B cell (primary cell): ENCODE results near the gene PHRF1. TPM values are rescaled to one million over a fixed set of nuclear protein-coding genes. Genes with fewer than 3 reads are reported as not detected.

ENCODE experiments used
- ATAC-seq: fragments of 200-7000 bp; cut with Tn5 transposase; one replicate; pipeline ENCODE4 v1.10.0; 2021; ENCODE audit warnings: low read depth, mild to moderate bottlenecking, moderate number of reproducible peaks, moderate library complexity
- CTCF ChIA-PET: fragments of 350-600 bp; sonication (Branson Sonifier 250); formaldehyde crosslinking; loops from one replicate; lab custom pipeline; 2021; ENCODE audit warnings: antibody characterized with exemption, inconsistent platforms; lab: Charles Lee
- POLR2A ChIA-PET: fragments of 350-600 bp; sonication (Branson Sonifier 250); formaldehyde crosslinking; loops from one replicate; lab custom pipeline; 2021; ENCODE audit warnings: antibody characterized with exemption; lab: Charles Lee
- DNase-seq: peaks from one replicate; pipeline ENCODE4 v3.0.0; 2013
- H2AFZ ChIP-seq: 2 replicates; pipeline ENCODE4 v1.6.1; 2012; ENCODE audit warnings: mild to moderate bottlenecking, low read depth, low read length; ENCODE audit not compliant: insufficient read depth, poor library complexity, severe bottlenecking
- H3K27ac ChIP-seq, 2 donors: 1 replicate in 1 of 2; 2 replicates in 1 of 2; pipeline ENCODE4 v1.5.1; 2012 to 2013; ENCODE audit warnings: low read length in 2 of 2, mild to moderate bottlenecking in 2 of 2, moderate library complexity in 1 of 2
- H3K27me3 ChIP-seq, 4 experiments: fragments of 200-600 bp in 1 of 4; sonication (generic) in 1 of 4; replicated peaks in 1 of 4; 1 replicate in 2 of 4; 2 replicates in 2 of 4; pipeline versions ENCODE4 v1.6.1 to v1.7.0; 2013 to 2016; ENCODE audit warnings: low read length in 3 of 4, mild to moderate bottlenecking in 2 of 4, mixed read lengths in 1 of 4, moderate library complexity in 1 of 4; ENCODE audit not compliant: insufficient read depth in 4 of 4, control insufficient read depth in 3 of 4; ENCODE audit errors: control extremely low read depth in 1 of 4
- H3K36me3 ChIP-seq, 2 experiments: replicated peaks in 1 of 2; 1 replicate in 1 of 2; 2 replicates in 1 of 2; pipeline versions ENCODE4 v1.6.1 to v1.7.1; 2013; ENCODE audit warnings: low read length in 1 of 2; ENCODE audit not compliant: insufficient read depth in 2 of 2, control insufficient read depth in 1 of 2; ENCODE audit errors: control extremely low read depth in 1 of 2, extremely low read depth in 1 of 2
- H3K4me1 ChIP-seq, 2 donors: fragments of 200-600 bp in 1 of 2; sonication (generic) in 1 of 2; 1 replicate in 1 of 2; 2 replicates in 1 of 2; pipeline versions ENCODE4 v1.5.1 to v1.6.1; 2013 to 2017; ENCODE audit warnings: low read length in 2 of 2; ENCODE audit not compliant: control insufficient read depth in 2 of 2, insufficient read depth in 2 of 2
- H3K4me2 ChIP-seq: replicated peaks from 2 replicates; pipeline ENCODE3; 2012; ENCODE audit warnings: mild to moderate bottlenecking, low read depth, low read length; ENCODE audit not compliant: poor library complexity, severe bottlenecking
- H3K4me3 ChIP-seq, 5 experiments: fragments of 200-600 bp in 1 of 5; sonication (generic) in 1 of 5; 1 replicate in 3 of 5; 2 replicates in 2 of 5; pipeline versions ENCODE4 v1.5.1 to v1.7.0; 2011 to 2016; ENCODE audit warnings: low read length in 4 of 5, mild to moderate bottlenecking in 4 of 5, low read depth in 2 of 5, control low read depth in 1 of 5, moderate library complexity in 1 of 5; ENCODE audit not compliant: insufficient read depth in 1 of 5; ENCODE audit errors: control extremely low read depth in 1 of 5, extremely low read depth in 1 of 5
- H3K79me2 ChIP-seq: fragments of 200-600 bp; sonication (generic); one replicate; pipeline ENCODE4 v1.6.0; 2016; ENCODE audit warnings: low read length; ENCODE audit not compliant: control insufficient read depth, insufficient read depth
- H3K9ac ChIP-seq: fragments of 200-600 bp; sonication (generic); 2 replicates; pipeline ENCODE4 v1.6.1; 2017; ENCODE audit warnings: mild to moderate bottlenecking, low read length, moderate library complexity
- H3K9me3 ChIP-seq, 3 donors: one replicate each; pipeline versions ENCODE4 v1.6.1 to v1.7.1; 2013; ENCODE audit warnings: low read length in 2 of 3; ENCODE audit not compliant: control insufficient read depth in 2 of 3, insufficient read depth in 1 of 3; ENCODE audit errors: control extremely low read depth in 1 of 3
- H4K20me1 ChIP-seq: 2 replicates; pipeline ENCODE4 v1.6.0; 2012; ENCODE audit warnings: mild to moderate bottlenecking, low read length; ENCODE audit not compliant: insufficient read depth, control insufficient read depth, poor library complexity, severe bottlenecking
- H3K27ac Mint-ChIP-seq: one replicate; pipeline ENCODE4 v1.8.0; 2021; ENCODE audit warnings: mixed read lengths
- H3K27me3 Mint-ChIP-seq: one replicate; pipeline ENCODE4 v1.8.0; 2021; ENCODE audit warnings: mixed read lengths
- H3K4me1 Mint-ChIP-seq: one replicate; pipeline ENCODE4 v1.8.0; 2021; ENCODE audit warnings: mixed read lengths
- H3K4me3 Mint-ChIP-seq: one replicate; pipeline ENCODE4 v1.8.0; 2021; ENCODE audit warnings: mixed read lengths
- H3K9me3 Mint-ChIP-seq: one replicate; pipeline ENCODE4 v1.8.0; 2022; ENCODE audit warnings: mixed read lengths; ENCODE audit not compliant: insufficient read depth
- EZH2 ChIP-seq: IDR thresholded peaks from 2 replicates; pipeline ENCODE4 v1.6.1; 2012; ENCODE audit warnings: borderline replicate concordance, low read depth, mild to moderate bottlenecking, moderate library complexity, low read length; ENCODE audit not compliant: insufficient read depth, poor library complexity, severe bottlenecking
- WGBS: methylation state at CpG from one replicate; pipeline ENCODE4 v1.1.5; 2013; ENCODE audit warnings: missing lambda C conversion rate; ENCODE audit not compliant: insufficient coverage; 5-methylcytosine and 5-hydroxymethylcytosine counted together
- intact Hi-C: fragments of 100-400 bp; cut with micrococcal nuclease; formaldehyde crosslinking; loops from one replicate; pipeline ENCODE4 v1.10.0; 2022
- polyA plus RNA-seq: library from polyadenylated mRNA; depleted of rRNA; stranded (reverse); fragments of >200 nt; gene quantifications from 2 replicates; pipeline ENCODE4 v1.2.3, GENCODE V29; 2012
- total RNA-seq, 2 donors: library from RNA; stranded (reverse); fragments of 120-200 nt in 1 of 2; gene quantifications; 1 replicate in 1 of 2; 2 replicates in 1 of 2; pipeline versions ENCODE4 v1.2.3 to v1.2.4, GENCODE V29; 2013 to 2022
- TF ChIP-seq, protein P1 (sequence below): fragments of 200-600 bp; IDR thresholded peaks from one replicate; pipeline ENCODE4 v1.8.0; 2022; ENCODE audit warnings: antibody characterized with exemption, mild to moderate bottlenecking

PHRF1 gene
- total and polyA plus RNA-seq, 2 donors (not counting 1 experiment from before 2014, with no cell fraction given) = 22.3 to 57.9 TPM

DNA sequence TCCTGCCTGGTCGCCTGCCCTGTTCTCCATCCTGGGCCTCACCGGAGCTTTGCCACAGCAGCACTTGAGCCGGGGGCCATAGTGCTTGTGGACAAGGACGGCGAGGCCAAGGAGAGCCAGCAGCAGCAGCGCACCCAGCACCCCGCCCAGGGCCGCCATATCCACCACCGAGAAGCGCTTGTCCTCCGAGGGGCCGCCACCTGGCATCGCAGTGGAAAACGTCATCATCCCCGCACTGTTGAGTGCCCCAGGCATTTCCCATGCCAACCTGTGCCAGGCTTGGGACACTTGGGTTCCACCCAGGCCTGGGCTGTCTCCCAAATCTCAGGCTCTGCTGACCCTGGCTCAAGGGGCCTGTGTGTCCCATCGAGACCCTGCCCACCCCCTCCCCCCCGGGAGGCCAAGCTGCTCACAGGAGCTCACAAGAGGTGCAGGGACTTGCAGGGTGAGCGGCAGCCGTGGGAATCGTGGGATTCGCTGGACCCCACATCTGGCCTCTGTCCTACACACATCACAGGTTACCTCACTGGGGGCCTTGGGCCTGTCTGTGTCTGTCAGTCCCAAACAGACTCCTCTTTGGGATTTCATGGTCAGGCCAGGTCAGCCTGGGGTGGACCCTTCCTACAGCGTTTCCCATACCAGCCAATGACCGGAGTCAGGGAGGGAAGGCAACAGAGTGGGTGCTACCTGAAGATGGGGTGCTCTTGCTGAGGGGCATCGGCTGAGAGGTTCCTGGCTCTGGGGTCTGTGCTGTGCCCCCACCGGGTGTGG lies 41.8 kb downstream of the PHRF1 start:
- ChIA-PET CTCF (no interaction called here), POLR2A (no interaction called here)
- H4K20me1 ChIP-seq = peaks cover 22% of the 10 kb centered on the region
- no peak overlapping the region for H3K4me3 ChIP-seq
- no peak overlapping the region for H3K27ac ChIP-seq
- Mint-ChIP-seq H3K9me3 (no peaks in the 10 kb centered on the region), H3K27ac (peak overlapping the region; percentile 53), H3K27me3 (peaks cover under 1% of the 10 kb centered on the region), H3K4me1 (peaks cover 14% of the 10 kb centered on the region), H3K4me3 (peak overlapping the region; percentile 41)
- no peak overlapping the region for H3K4me2 ChIP-seq
- peaks cover 0 to 11% of the 10 kb centered on the region in 2 experiments for H3K36me3 ChIP-seq
- no peak for TF ChIP-seq EZH2
- TF ChIP-seq, protein P1, sequence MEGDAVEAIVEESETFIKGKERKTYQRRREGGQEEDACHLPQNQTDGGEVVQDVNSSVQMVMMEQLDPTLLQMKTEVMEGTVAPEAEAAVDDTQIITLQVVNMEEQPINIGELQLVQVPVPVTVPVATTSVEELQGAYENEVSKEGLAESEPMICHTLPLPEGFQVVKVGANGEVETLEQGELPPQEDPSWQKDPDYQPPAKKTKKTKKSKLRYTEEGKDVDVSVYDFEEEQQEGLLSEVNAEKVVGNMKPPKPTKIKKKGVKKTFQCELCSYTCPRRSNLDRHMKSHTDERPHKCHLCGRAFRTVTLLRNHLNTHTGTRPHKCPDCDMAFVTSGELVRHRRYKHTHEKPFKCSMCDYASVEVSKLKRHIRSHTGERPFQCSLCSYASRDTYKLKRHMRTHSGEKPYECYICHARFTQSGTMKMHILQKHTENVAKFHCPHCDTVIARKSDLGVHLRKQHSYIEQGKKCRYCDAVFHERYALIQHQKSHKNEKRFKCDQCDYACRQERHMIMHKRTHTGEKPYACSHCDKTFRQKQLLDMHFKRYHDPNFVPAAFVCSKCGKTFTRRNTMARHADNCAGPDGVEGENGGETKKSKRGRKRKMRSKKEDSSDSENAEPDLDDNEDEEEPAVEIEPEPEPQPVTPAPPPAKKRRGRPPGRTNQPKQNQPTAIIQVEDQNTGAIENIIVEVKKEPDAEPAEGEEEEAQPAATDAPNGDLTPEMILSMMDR = no peak
- no peaks in the 10 kb centered on the region for H3K27me3 ChIP-seq
- ATAC-seq (no peak), DNase-seq (no peak)
- H3K9me3 ChIP-seq = no peaks in the 10 kb centered on the region
- 92% methylated on average over 25 of the region's 25 CpGs for WGBS
- no peak overlapping the region for H3K9ac ChIP-seq
- H3K79me2 ChIP-seq = peaks cover 6% of the 10 kb centered on the region
- intact Hi-C loops = loop anchor here (2.0 to 10.0 kb wide), 3 partner anchors 49 to 187 kb away; partner anchors contain the start of gene PIDD1
- H3K4me1 ChIP-seq = peaks cover 18 to 31% of the 10 kb centered on the region in 2 donors
- no peak overlapping the region for H2AFZ ChIP-seq
